HG03095 (cell line): ENCODE results near the gene FOXK1.

Experiments used
- ATAC-seq: cut with Tn5 transposase; IDR thresholded peaks from one replicate; pipeline ENCODE4 v1.9.1; 2021; ENCODE audit warnings: moderate library complexity; ENCODE audit not compliant: unreplicated experiment

The FOXK1 gene

GRCh38 chr7:4718075-4718474 is 36.0 kb downstream of the FOXK1 start:
- ATAC-seq = no peak

GRCh38 chr7:4720225-4720624 is 38.1 kb downstream of the FOXK1 start:
- peak; percentile 28 for ATAC-seq

DNA sequence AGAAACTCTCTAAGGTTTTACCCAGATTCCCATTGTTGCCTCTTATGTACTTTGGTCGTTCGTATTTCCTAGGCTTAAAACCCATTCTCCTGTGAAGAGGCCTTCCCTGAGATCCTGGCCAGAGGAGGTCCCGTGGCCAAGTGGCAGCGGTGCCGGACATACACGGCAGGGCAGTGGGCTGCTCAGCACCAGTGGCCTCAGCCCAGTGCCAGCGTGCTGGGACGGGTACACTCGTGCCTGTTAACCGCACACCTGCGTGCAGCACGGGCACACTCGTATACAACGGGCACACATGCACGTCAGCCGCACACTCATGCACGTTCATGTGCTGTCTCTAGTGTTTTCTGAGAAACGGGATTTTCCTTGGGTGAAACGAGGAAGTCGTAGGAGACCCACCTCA is 40.2 kb downstream of the FOXK1 start:
- no peak for ATAC-seq

DNA sequence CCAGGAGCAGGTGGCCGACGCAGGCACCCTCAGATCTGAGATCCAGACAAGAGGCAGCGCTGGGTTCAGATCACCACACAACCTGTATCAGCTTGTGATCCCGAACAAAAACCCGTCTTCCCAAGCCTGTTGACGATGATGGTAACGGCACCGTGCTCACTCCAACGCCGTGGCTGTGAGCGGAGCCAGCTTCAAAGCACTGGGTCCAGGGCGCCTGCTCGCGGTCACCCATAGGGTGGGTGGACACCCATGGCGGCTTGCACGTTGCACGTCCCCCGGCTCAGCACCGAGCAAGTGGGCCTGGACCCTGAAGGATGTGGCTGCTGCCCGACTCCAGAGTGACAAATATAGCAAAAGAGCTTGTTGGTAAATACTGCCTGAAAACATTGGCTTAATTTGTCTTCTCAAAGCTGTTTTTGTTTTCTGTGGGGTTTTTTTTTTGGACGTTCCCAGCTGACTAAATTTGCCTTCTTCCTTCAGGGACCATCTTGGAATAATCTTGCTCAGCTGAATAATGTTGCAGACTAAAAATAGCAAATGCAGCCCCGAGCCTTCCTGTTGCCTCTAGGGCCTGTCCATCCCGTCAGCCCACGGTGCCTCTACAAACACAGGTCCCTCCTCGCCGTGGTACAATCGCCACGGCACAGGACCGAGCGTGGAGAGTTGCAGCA is 41.0 kb downstream of the FOXK1 start:
- ATAC-seq = no peak

DNA sequence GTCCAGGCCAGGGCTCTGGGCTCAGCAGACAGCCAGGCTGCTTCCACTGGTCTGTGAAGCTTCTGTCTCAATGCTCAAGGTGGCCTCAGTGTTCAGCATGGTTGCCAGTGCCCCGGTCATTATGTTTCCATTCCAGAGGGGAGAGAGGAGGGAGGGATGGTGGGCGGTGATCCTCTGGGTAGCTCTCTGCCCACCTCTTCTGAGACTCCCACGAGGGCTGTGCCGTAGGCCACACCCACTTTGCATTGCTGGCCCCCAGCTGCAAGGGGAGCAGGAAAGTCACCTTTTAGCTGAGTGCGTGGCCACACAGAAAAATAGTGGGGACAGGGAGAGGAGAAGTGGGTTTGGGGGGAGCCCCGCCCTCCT is 42.5 kb downstream of the FOXK1 start:
- peak; percentile 13 for ATAC-seq

DNA sequence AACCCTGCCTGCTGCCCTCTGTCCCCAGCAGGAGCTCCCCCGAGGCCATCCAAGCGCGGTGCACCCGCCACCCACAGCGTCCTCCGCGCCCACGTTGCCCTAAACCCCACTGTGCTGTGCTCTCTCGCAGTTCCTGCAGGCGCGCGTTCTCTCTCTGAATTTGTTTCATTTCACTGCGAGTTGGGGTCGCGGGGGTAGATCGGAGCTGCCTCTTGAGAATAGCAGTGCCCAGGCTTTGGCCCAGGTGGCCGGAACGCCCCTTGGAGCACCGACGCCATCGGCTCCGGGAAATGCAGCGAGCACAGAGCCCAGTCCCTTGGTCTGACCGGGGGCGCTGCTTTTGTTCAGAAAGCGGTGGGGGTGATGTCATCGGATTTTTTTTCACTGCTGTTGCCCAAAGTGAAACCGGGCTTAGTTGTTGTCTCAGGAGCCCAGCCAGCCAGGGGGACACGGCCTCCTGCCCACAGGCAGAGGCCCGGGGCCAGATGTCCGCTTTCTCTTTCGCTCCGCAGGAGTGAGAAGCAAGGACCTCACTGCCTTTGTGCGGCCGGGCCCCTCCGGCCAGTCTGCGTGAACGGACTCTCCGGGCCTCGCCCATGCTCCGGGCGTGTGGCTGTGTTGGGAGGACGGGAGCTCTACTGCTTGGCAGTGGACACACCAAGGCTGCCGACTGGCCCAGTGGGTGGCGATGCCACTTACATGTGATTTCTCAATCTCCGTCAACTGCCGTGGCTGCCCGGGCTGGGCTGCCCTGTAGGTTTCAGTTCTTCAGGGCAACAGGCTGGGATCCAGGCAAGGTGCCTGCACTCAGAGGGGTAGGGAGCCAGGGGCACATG is 43.1 kb downstream of the FOXK1 start:
- ATAC-seq = peak; percentile 75

- no peak for ATAC-seq
These were observed 43.9 kb downstream of the FOXK1 start for GRCh38 chr7:4725850-4726450.

DNA sequence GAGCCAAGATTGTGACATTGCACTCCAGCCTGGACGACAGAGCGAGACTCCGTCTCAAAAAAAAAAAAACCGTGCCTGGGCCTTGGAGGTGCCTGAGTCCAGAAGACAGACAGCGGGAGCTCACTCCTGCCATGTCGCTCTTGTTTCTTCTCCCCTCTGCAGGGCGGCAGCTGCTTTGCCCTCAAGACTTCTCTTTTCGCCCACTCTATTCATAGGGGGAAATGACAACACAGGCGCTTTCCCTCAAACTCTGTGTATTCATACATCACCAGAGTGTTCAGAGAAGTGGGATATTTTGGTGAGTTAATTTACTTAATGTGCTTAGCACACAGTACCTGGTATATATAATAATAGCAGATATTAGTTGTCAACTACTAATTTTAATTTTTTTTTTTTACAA is 44.5 kb downstream of the FOXK1 start:
- ATAC-seq = no peak

DNA sequence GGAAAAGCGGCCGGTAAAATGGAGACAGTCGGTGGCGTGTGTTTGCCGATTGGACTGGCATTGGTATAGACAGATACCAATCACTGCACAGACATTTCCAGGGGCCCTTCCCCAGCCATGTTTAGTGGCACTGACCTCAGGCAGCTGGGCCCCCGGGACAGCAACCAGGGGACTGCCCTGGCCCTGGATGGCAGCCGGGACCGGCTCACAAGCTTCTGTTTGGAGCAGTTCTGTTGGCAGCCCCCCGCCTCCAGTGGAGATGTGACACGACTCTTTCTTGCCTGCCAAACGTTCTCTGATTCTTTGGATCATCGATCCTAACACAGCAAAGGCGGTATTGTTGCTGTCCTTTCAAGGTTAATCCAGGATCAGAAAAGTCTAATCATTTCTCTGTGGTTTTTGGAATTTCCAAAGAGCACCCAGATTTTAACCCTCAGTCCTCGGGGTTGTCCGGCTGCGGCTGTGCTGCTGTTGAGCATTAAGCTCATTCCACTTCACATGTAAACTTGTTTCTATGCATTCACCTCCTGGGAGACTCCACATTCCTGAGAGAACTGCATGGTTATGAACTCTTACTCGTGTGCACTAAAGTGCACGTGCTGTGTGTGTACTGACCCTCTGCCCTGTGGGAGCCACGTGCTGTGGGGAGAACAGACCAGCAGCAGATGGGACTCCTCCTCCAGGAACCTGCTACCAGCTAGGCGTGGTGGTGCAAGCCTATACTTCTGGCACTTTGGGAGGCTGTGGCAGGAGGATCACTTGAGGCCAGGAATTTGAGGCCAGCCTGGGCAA is 46.0 kb downstream of the FOXK1 start:
- no peak for ATAC-seq

DNA sequence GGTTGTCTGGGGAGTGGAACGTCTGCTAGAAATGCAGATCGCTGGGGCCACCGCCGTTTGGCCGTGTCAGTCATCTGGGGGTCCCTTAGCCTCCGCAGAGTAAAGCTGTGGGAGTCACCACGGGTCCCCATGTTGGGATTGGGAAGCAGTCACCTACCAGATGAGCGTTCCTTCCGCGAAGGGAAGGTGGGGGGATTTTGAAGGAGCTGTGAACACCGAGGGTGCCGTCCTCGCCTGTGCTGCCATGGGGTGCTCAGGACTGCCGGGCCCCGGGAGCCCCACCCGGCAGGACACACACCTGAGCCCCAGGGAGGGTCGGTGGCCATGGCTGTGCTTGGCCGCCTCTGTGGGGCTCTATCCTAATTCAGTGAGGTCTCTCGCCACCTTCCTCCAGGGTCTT is 47.2 kb downstream of the FOXK1 start:
- no peak for ATAC-seq

- no peak for ATAC-seq
These were observed 48.2 kb downstream of the FOXK1 start for GRCh38 chr7:4730276-4730675.

GRCh38 chr7:4730971-4731370 is 48.9 kb downstream of the FOXK1 start:
- ATAC-seq = no peak

GRCh38 chr7:4731803-4732202 is 49.7 kb downstream of the FOXK1 start:
- ATAC-seq = no peak

GRCh38 chr7:4733936-4734528 is 51.9 kb downstream of the FOXK1 start:
- ATAC-seq = no peak

- ATAC-seq = no peak
These were observed 52.7 kb downstream of the FOXK1 start for GRCh38 chr7:4734587-4735345.

DNA sequence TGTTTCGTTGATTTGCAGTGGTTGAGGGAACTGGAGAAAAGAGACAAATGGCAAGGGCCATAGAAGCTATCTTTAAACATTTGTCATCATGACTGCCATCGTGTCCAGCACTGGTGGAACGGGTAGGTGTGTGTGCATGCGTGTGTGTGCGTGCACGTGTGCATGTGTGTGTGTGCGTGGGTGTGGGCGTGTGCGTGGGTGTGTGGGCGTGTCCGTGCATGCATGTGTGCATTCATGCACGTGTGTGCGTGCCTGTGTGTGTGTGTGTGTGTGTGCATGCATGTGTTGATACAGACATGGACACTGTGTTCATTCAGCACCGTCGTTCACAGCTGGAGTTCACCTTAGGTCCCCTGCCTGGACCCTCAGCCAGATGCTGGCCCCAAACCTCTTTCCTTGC is 55.2 kb downstream of the FOXK1 start:
- no peak for ATAC-seq

DNA sequence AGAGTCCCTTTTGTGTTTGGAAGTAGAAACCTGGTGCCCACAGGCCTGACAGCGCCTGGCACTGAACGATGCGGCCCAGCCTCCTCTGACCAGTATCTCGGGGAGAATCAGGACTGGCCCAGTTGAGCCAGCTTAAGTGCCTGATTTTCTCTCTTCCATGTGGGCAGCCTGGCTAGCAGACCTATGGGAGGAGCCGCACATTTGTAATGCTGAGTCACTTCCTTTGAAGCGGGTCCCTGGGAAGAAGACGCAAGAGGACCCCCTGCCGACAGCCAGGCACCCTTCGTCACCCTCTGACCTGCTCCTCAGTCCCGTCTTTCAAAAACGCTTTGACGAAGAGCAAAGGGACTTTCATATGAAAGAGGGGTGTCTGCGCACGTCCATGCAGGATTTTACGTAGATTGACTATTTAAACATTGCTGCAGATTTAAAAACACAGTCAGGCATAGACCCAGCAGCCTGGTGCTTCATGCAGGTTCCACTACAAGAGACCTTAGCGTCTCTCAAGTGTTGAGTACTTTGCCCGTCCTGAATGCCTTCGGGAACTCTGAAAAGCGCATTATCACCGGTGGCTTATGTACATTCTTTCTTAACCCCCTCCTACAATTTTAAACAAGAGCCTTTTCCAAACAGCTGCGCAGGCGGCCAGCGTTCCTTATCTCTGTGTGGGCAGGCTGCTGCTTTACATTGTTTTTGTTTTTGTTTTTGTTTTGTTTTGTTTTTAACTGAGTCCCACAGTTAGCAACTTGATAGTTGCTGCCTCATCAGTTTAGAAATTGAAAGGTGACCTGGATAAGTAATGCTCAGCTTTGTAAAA is 56.8 kb downstream of the FOXK1 start:
- ATAC-seq = no peak

DNA sequence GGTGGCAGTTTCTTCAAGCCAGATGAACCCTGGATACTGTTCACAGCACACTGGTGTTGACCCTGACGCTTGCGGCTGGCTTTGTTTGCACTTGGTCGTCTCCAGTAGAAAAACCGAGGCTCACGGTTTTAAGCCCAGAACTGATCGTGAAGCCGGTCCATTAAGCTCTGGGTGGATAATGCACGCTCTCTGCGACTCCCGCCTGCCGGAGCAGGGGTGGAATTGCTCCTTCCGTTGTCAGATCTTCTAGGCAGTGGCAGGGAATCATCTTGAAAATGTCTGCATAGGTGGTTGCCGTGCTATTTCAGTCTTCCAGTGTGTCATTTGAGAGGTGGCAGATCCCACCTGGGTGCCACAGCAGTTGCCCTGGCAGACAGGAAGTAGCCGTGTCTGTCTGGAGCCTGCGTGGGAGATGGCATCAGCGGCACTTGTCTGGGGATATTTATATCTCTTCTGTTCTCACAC is 57.5 kb downstream of the FOXK1 start:
- no peak for ATAC-seq

GRCh38 chr7:4740796-4741195 is 58.7 kb downstream of the FOXK1 start:
- no peak for ATAC-seq
